Thyroid gland (tissue), 4 donors: ENCODE measurements around the gene FCHSD2. TPM values are rescaled to one million over a fixed set of nuclear protein-coding genes. Genes with fewer than 3 reads are reported as not detected.

ENCODE experiments used
- DNase-seq, 2 donors: peaks; one replicate each; pipeline ENCODE4 v3.0.0-alpha.2; 2019
- H3K27ac ChIP-seq, 3 donors: fragments of 200-600 bp; sonication (generic); 1 replicate in 2 of 3; 2 replicates in 1 of 3; pipeline ENCODE4 v1.5.1; 2016 to 2019; ENCODE audit warnings: mild to moderate bottlenecking in 1 of 3, moderate library complexity in 1 of 3
- H3K27me3 ChIP-seq: fragments of 200-600 bp; sonication (generic); one replicate; pipeline ENCODE4 v1.5.1; 2019
- H3K36me3 ChIP-seq, 2 donors: fragments of 200-600 bp; sonication (generic); one replicate each; pipeline ENCODE4 v1.5.1; 2016 to 2019
- H3K4me1 ChIP-seq, 2 donors: fragments of 200-600 bp; sonication (generic); one replicate each; pipeline ENCODE4 v1.5.1; 2017 to 2019
- H3K4me3 ChIP-seq, 3 donors: fragments of 200-600 bp; sonication (generic); replicated peaks in 1 of 3; 1 replicate in 2 of 3; 2 replicates in 1 of 3; pipeline ENCODE4 v1.5.1; 2016; ENCODE audit warnings: mild to moderate bottlenecking in 1 of 3
- H3K9me3 ChIP-seq: fragments of 200-600 bp; sonication (generic); one replicate; pipeline ENCODE4 v1.5.1; 2017
- POLR2A ChIP-seq, 2 donors: fragments of 450-650 bp; IDR thresholded peaks; one replicate each; pipeline ENCODE4 v1.6.1; 2017; ENCODE audit warnings: antibody characterized with exemption in 2 of 2, mild to moderate bottlenecking in 2 of 2, moderate library complexity in 1 of 2
- WGBS, 2 donors: methylation state at CpG; one replicate each; pipeline ENCODE4 v1.1.5; 2017; 5-methylcytosine and 5-hydroxymethylcytosine counted together
- intact Hi-C: fragments of 100-400 bp; cut with DNase I; formaldehyde crosslinking; loops from one replicate; pipeline ENCODE4 v1.15.1; 2023
- total RNA-seq, 4 donors: library from RNA; depleted of rRNA; stranded (reverse); fragments of >200 nt; gene quantifications; one replicate each; pipeline ENCODE4 v1.2.3, GENCODE V29; 2016
- TF ChIP-seq, protein P1 (sequence below), 6 experiments: fragments of 200-600 bp in 3 of 6; fragments of 450-650 bp in 3 of 6; sonication (generic) in 3 of 6; IDR thresholded peaks; one replicate each; pipeline ENCODE4 v1.5.1; 2016 to 2019; ENCODE audit warnings: antibody characterized with exemption in 6 of 6, mild to moderate bottlenecking in 2 of 6, inconsistent platforms in 1 of 6, moderate library complexity in 1 of 6

FCHSD2 gene
- total RNA-seq, 4 donors from 2014 or later = 13.5 to 21.7 (median 16.9) TPM

DNA sequence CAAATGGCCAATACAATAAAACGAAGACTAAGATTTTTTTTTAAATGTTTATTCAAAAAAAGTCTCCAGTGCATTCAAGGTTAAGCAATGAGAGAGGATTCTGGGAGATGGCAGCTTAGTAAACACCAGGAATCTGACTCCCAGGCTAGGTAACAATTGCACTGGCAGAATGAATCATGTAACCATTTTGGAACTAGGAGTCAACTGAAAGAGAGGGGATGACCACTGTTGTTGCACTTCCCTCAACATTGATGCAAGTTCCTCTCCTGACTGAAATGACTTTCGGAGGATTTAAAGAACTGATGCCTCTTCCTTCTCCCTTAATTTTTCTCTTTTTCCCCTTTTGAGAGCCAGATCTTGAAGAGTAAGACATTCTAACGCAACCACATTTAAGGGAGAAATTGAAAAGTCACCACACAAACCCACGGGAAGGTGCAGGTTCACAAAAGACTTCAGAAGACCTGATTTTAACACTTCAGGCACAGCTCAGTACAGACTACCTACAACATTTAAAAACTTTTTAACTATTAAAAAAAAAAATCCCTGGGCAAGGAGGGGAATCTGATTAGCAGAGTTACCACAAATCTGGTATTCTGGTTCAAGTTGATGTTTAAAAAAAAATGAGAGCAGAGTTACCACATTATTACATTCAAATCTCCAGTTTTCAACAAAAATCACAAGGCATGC is 56.8 kb downstream of the FCHSD2 start:
- intact Hi-C loops = no loop called here
- no peaks in the 10 kb centered on the region for H3K9me3 ChIP-seq
- H3K27ac ChIP-seq = no peak overlapping the region
- WGBS, 2 donors = 81 to 88% methylated on average over 4 of the region's 4 CpGs
- H3K4me1 ChIP-seq = peaks cover 0 to 6% of the 10 kb centered on the region in 2 donors
- no peaks in the 10 kb centered on the region for H3K27me3 ChIP-seq
- no peak for DNase-seq
- no peaks in the 10 kb centered on the region for H3K36me3 ChIP-seq
- H3K4me3 ChIP-seq = no peak overlapping the region
- no peak for TF ChIP-seq POLR2A (IDR thresholded peaks at IDR 0.05)
- TF ChIP-seq, protein P1, sequence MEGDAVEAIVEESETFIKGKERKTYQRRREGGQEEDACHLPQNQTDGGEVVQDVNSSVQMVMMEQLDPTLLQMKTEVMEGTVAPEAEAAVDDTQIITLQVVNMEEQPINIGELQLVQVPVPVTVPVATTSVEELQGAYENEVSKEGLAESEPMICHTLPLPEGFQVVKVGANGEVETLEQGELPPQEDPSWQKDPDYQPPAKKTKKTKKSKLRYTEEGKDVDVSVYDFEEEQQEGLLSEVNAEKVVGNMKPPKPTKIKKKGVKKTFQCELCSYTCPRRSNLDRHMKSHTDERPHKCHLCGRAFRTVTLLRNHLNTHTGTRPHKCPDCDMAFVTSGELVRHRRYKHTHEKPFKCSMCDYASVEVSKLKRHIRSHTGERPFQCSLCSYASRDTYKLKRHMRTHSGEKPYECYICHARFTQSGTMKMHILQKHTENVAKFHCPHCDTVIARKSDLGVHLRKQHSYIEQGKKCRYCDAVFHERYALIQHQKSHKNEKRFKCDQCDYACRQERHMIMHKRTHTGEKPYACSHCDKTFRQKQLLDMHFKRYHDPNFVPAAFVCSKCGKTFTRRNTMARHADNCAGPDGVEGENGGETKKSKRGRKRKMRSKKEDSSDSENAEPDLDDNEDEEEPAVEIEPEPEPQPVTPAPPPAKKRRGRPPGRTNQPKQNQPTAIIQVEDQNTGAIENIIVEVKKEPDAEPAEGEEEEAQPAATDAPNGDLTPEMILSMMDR (IDR thresholded peaks at IDR 0.05) = no peak

DNA sequence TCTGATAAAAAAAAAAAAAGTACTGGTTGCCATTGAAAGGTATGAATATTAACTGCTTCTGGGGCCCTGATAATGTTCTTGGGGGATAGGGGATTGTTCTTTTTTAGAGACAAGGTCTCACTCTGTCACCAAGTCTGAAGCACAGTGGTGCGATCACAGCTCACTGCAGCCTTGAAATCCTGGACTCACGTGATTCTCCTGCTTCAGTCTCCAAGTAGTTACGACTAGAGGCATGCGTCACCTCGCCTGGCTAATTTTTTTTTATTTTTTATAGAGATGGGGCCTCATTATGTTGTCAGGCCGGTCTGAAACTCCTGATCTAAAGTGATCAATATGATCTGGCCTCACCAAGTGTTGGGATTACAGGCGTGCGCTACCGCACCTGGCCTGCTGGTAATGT is 63.5 kb downstream of the FCHSD2 start:
- H3K27me3 ChIP-seq = no peaks in the 10 kb centered on the region
- no peak overlapping the region for H3K4me3 ChIP-seq
- intact Hi-C loops = no loop called here
- peaks cover 0 to under 1% of the 10 kb centered on the region in 2 donors for H3K4me1 ChIP-seq
- no peaks in the 10 kb centered on the region for H3K36me3 ChIP-seq
- no peaks in the 10 kb centered on the region for H3K9me3 ChIP-seq
- no peak for TF ChIP-seq POLR2A (IDR thresholded peaks at IDR 0.05)
- H3K27ac ChIP-seq = no peak overlapping the region
- WGBS, 2 donors = 98% methylated on average over 9 of the region's 9 CpGs
- no peak for DNase-seq

DNA sequence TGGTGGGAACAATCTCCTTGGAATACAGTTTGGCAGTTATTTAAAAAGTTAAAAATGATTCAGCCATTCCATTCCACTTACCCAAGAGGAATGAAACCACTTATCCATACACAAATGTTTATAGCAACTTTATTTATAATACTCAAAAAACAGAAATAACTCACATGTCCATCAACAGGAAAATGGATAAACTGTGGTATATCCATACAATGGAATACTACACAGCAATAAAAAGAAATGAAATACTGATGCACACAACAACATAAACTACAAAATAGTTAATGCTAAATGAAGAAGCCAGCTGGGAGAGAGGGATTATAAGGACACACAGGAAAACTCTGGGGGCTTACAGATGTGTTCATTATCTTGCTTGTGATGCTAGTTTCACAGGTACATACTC is 64.7 kb downstream of the FCHSD2 start:
- H3K4me3 ChIP-seq = no peak overlapping the region
- no peaks in the 10 kb centered on the region for H3K27me3 ChIP-seq
- no peak overlapping the region for H3K27ac ChIP-seq
- peaks cover 4 to 8% of the 10 kb centered on the region in 2 donors for H3K4me1 ChIP-seq
- TF ChIP-seq POLR2A (IDR thresholded peaks at IDR 0.05) = no peak
- TF ChIP-seq, protein P1 (IDR thresholded peaks at IDR 0.05) = no peak
- no peak for DNase-seq
- intact Hi-C loops = no loop called here
- no peaks in the 10 kb centered on the region for H3K36me3 ChIP-seq
- no peaks in the 10 kb centered on the region for H3K9me3 ChIP-seq

DNA sequence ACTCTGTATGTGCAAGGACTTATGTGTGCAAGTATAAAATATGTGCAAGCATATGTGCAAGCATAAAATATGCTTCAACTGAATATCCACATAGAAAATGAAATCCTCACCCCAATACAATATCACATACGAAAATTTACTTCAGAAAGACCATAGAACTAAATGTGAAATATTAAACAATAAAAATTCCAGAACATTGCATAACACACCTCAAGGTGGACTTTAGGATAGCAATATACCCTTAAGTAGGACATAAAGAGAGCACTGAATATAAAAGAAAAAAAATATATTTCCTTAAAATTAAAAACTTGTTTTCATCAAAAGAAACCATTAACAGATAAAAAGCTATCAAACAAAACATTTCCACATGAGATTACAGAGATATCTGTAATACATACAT is 67.8 kb downstream of the FCHSD2 start:
- 93 to 95% methylated on average over 1 of the region's 1 CpG for WGBS, 2 donors
- Histone ChIP-seq H3K4me1 (peaks cover 5 to 17% of the 10 kb centered on the region in 2 donors), H3K27ac (no peak overlapping the region), H3K27me3 (no peaks in the 10 kb centered on the region), H3K9me3 (no peaks in the 10 kb centered on the region), H3K36me3 (no peaks in the 10 kb centered on the region), H3K4me3 (no peak overlapping the region)
- TF ChIP-seq, protein P1 (IDR thresholded peaks at IDR 0.05) = no peak
- TF ChIP-seq POLR2A (IDR thresholded peaks at IDR 0.05) = no peak
- intact Hi-C loops = no loop called here
- no peak for DNase-seq

DNA sequence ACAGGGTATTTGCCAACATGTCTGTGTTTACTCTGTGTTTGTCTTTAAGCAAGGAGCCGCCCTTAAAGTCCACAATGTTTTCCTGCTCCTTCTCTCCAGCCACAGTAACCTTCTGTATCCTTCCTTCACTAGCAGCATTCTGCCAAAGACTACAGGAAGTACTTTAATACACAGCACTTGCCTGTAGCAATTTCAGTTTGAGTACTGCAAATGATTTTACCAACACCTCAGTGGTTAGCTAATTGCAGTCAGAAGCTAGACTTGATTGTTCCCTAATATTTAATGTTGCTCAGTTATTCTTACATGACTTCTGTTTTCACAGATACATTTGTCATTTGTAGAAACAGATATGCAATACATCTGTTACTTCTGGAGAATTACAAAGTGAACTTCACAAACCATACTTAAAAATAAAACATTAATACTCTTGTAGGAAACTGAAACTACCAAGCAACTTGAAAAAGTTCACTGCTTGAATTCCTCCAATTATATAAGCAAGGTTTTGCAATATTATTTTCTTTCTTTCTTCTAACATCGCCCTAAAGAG is 69.1 kb downstream of the FCHSD2 start:
- peaks cover 5 to 17% of the 10 kb centered on the region in 2 donors for H3K4me1 ChIP-seq
- H3K36me3 ChIP-seq = no peaks in the 10 kb centered on the region
- no peak for TF ChIP-seq POLR2A (IDR thresholded peaks at IDR 0.05)
- TF ChIP-seq, protein P1 (IDR thresholded peaks at IDR 0.05) = no peak
- 13 to 16% methylated on average over 2 of the region's 2 CpGs for WGBS, 2 donors
- intact Hi-C loops = no loop called here
- no peaks in the 10 kb centered on the region for H3K9me3 ChIP-seq
- H3K27me3 ChIP-seq = no peaks in the 10 kb centered on the region
- H3K27ac ChIP-seq = peak overlapping the region; percentile 5 to 43 (median 26)
- no peak overlapping the region for H3K4me3 ChIP-seq
- DNase-seq = no peak
